Nephron progenitor cell (in vitro differentiated cells): ENCODE results near the gene EXPH5.
A peak's percentile ranks its signal among the peaks of the same experiment; 100 is the strongest.

Experiments
- DNase-seq: peaks from one replicate; pipeline ENCODE4 v3.0.0; 2021
- H3K27ac Mint-ChIP-seq: 2 replicates; pipeline ENCODE4 v1.8.0; 2021; ENCODE audit warnings: mild to moderate bottlenecking, moderate library complexity, mixed read lengths
- H3K27me3 Mint-ChIP-seq: 2 replicates; pipeline ENCODE4 v1.8.0; 2021; ENCODE audit warnings: mild to moderate bottlenecking, low read depth, mixed read lengths; ENCODE audit not compliant: poor library complexity
- H3K36me3 Mint-ChIP-seq: 2 replicates; pipeline ENCODE4 v1.8.0; 2021; ENCODE audit warnings: low read depth, mixed read lengths
- H3K4me1 Mint-ChIP-seq: 2 replicates; pipeline ENCODE4 v1.8.0; 2021; ENCODE audit warnings: mixed read lengths
- H3K4me3 Mint-ChIP-seq: 2 replicates; pipeline ENCODE4 v1.8.0; 2021; ENCODE audit warnings: mild to moderate bottlenecking, moderate library complexity, mixed read lengths
- H3K9me3 Mint-ChIP-seq: 2 replicates; pipeline ENCODE4 v1.8.0; 2021; ENCODE audit warnings: mild to moderate bottlenecking, moderate library complexity, mixed read lengths
- CTCF ChIP-seq: fragments of 200-600 bp; sonication (generic); IDR thresholded peaks from 2 replicates; pipeline ENCODE4 v1.5.0; 2021; ENCODE audit warnings: antibody characterized with exemption

EXPH5 gene

GRCh38 chr11:108545909-108546501, 47.6 kb downstream of the EXPH5 start:
- peaks cover 5% of the 10 kb centered on the region for H3K36me3 Mint-ChIP-seq
- H3K27me3 Mint-ChIP-seq: no peaks in the 10 kb centered on the region
- no peaks in the 10 kb centered on the region for H3K9me3 Mint-ChIP-seq
- TF ChIP-seq CTCF: no peak
- H3K27ac Mint-ChIP-seq: peak overlapping the region; percentile 13
- no peak overlapping the region for H3K4me3 Mint-ChIP-seq
- no peak for DNase-seq
- peaks cover 41% of the 10 kb centered on the region for H3K4me1 Mint-ChIP-seq

- TF ChIP-seq CTCF: no peak
- Mint-ChIP-seq H3K9me3 (no peaks in the 10 kb centered on the region), H3K27ac (peak overlapping the region; percentile 24), H3K36me3 (peaks cover 5% of the 10 kb centered on the region), H3K4me1 (peaks cover 37% of the 10 kb centered on the region), H3K4me3 (no peak overlapping the region), H3K27me3 (no peaks in the 10 kb centered on the region)
- DNase-seq: no peak
Observed at GRCh38 chr11:108543316-108543964, 50.1 kb downstream of the EXPH5 start.

GRCh38 chr11:108541531-108541930, 52.0 kb downstream of the EXPH5 start:
- no peak for TF ChIP-seq CTCF
- Mint-ChIP-seq H3K36me3 (peaks cover 5% of the 10 kb centered on the region), H3K27me3 (no peaks in the 10 kb centered on the region), H3K9me3 (no peaks in the 10 kb centered on the region), H3K4me3 (no peak overlapping the region), H3K4me1 (peaks cover 56% of the 10 kb centered on the region), H3K27ac (no peak overlapping the region)
- no peak for DNase-seq

GRCh38 chr11:108538502-108538901, 55.1 kb downstream of the EXPH5 start:
- H3K27ac Mint-ChIP-seq: peak overlapping the region; percentile 88
- peak overlapping the region; percentile 14 for H3K4me3 Mint-ChIP-seq
- peaks cover 49% of the 10 kb centered on the region for H3K4me1 Mint-ChIP-seq
- peaks cover 18% of the 10 kb centered on the region for H3K36me3 Mint-ChIP-seq
- H3K9me3 Mint-ChIP-seq: no peaks in the 10 kb centered on the region
- H3K27me3 Mint-ChIP-seq: no peaks in the 10 kb centered on the region
- DNase-seq: no peak
- TF ChIP-seq CTCF: no peak

GRCh38 chr11:108538022-108538424, 55.5 kb downstream of the EXPH5 start:
- no peak for TF ChIP-seq CTCF
- H3K36me3 Mint-ChIP-seq: peaks cover 22% of the 10 kb centered on the region

GRCh38 chr11:108536783-108537182, 56.8 kb downstream of the EXPH5 start:
- DNase-seq: no peak
- Mint-ChIP-seq H3K9me3 (no peaks in the 10 kb centered on the region), H3K27ac (no peak overlapping the region), H3K4me3 (no peak overlapping the region), H3K27me3 (peaks cover 3% of the 10 kb centered on the region), H3K4me1 (peaks cover 40% of the 10 kb centered on the region), H3K36me3 (peaks cover 28% of the 10 kb centered on the region)
- no peak for TF ChIP-seq CTCF

More at GRCh38 chr11:108538022-108538424, 55.5 kb downstream of the EXPH5 start:
- no peaks in the 10 kb centered on the region for H3K9me3 Mint-ChIP-seq
- H3K27me3 Mint-ChIP-seq: no peaks in the 10 kb centered on the region
- peak overlapping the region; percentile 88 for H3K27ac Mint-ChIP-seq
- H3K4me1 Mint-ChIP-seq: peaks cover 44% of the 10 kb centered on the region
- DNase-seq: peak; percentile 10
- H3K4me3 Mint-ChIP-seq: peak overlapping the region; percentile 56
